ENCODE data around the gene ZBTB16. TPM values are rescaled to one million over a fixed set of nuclear protein-coding genes. Genes with fewer than 3 reads are reported as not detected.
A peak's percentile ranks its signal among the peaks of the same experiment; 100 is the strongest.

Gene ZBTB16
- total RNA-seq, 1 experiment from 2014 or later = 0.44 TPM

GRCh38 chr11:114036958-114037357, 22.6 kb upstream of the ZBTB16 start:
- intact Hi-C loops (cut with micrococcal nuclease; ENCODE audit: unreplicated experiment) = loop anchor here (1.0 kb wide), 1 partner anchor 224 kb away; no protein-coding TSS in a partner anchor
- Histone ChIP-seq H2AFZ (no peak overlapping the region), H3K9me3 (ENCODE audit: insufficient read depth, low read depth) (no peaks in the 10 kb centered on the region), H4K20me1 (ENCODE audit: insufficient read depth) (no peaks in the 10 kb centered on the region), H3K4me3 (no peak overlapping the region), H3F3A (ENCODE audit: insufficient read depth, low read depth) (no peaks in the 10 kb centered on the region), H3K4me2 (no peak overlapping the region), H3K36me3 (ENCODE audit: low read depth) (no peaks in the 10 kb centered on the region), H3K79me2 (ENCODE audit: low read depth) (no peaks in the 10 kb centered on the region), H3K4me1 (replicated peaks; ENCODE audit: insufficient read depth) (no peaks in the 10 kb centered on the region; the same call in 1 of the 2 replicates), H3K9me2 (ENCODE audit: insufficient read depth) (no peaks in the 10 kb centered on the region), H3K27me3 (ENCODE audit: insufficient read depth, low read depth) (peaks cover 62% of the 10 kb centered on the region), H3K27ac (no peak overlapping the region)
- no peak for DNase-seq
- BruUV-seq (replicated peaks) = no TSS peak
- POLR2A ChIA-PET (ENCODE audit: unreplicated experiment) = no interaction called here
- CTCF ChIA-PET = no interaction called here
- TF ChIP-seq EZH2 (IDR thresholded peaks at IDR 0.05; ENCODE audit: low read depth) = no peak

- Histone ChIP-seq H3K9me2 (ENCODE audit: insufficient read depth) (no peaks in the 10 kb centered on the region), H3K27ac (no peak overlapping the region), H3K4me2 (no peak overlapping the region), H3K27me3 (ENCODE audit: insufficient read depth, low read depth) (peaks cover 70% of the 10 kb centered on the region), H3K36me3 (ENCODE audit: low read depth) (no peaks in the 10 kb centered on the region), H3K4me3 (no peak overlapping the region), H4K20me1 (ENCODE audit: insufficient read depth) (no peaks in the 10 kb centered on the region), H3K9me3 (ENCODE audit: insufficient read depth, low read depth) (no peaks in the 10 kb centered on the region), H3K4me1 (replicated peaks; ENCODE audit: insufficient read depth) (no peaks in the 10 kb centered on the region; the same call in 1 of the 2 replicates), H2AFZ (no peak overlapping the region), H3F3A (ENCODE audit: insufficient read depth, low read depth) (no peaks in the 10 kb centered on the region), H3K79me2 (ENCODE audit: low read depth) (no peaks in the 10 kb centered on the region)
- intact Hi-C loops (cut with micrococcal nuclease; ENCODE audit: unreplicated experiment) = no loop called here
- CTCF ChIA-PET = no interaction called here
- no peak for DNase-seq
- no TSS peak for BruUV-seq (replicated peaks)
- POLR2A ChIA-PET (ENCODE audit: unreplicated experiment) = no interaction called here
- TF ChIP-seq CTCF (conservative IDR thresholded peaks at IDR 0.05) (no peak), EZH2 (IDR thresholded peaks at IDR 0.05; ENCODE audit: low read depth) (no peak)
Observed at GRCh38 chr11:114039551-114039950, 20.0 kb upstream of the ZBTB16 start.

GRCh38 chr11:114040706-114041211, 18.8 kb upstream of the ZBTB16 start:
- no peak overlapping the region for H3K4me3 ChIP-seq
- no peaks in the 10 kb centered on the region for H3K9me2 ChIP-seq (ENCODE audit: insufficient read depth)
- no peaks in the 10 kb centered on the region for H3F3A ChIP-seq (ENCODE audit: insufficient read depth, low read depth)
- ChIA-PET POLR2A (ENCODE audit: unreplicated experiment) (no interaction called here), CTCF (no interaction called here)
- H3K79me2 ChIP-seq (ENCODE audit: low read depth) = no peaks in the 10 kb centered on the region
- no peak overlapping the region for H2AFZ ChIP-seq
- TF ChIP-seq CTCF (conservative IDR thresholded peaks at IDR 0.05) (no peak), EZH2 (IDR thresholded peaks at IDR 0.05; ENCODE audit: low read depth) (no peak)
- BruUV-seq (replicated peaks) = no TSS peak
- H3K27me3 ChIP-seq (ENCODE audit: insufficient read depth, low read depth) = peaks cover 70% of the 10 kb centered on the region
- H3K4me2 ChIP-seq = no peak overlapping the region; the same call in 1 of the 2 replicates
- intact Hi-C loops (cut with micrococcal nuclease; ENCODE audit: unreplicated experiment) = no loop called here
- H3K4me1 ChIP-seq (replicated peaks; ENCODE audit: insufficient read depth) = no peaks in the 10 kb centered on the region; the same call in 1 of the 2 replicates
- peak in 1 of 2 experiments; percentile 47 for DNase-seq
- no peaks in the 10 kb centered on the region for H4K20me1 ChIP-seq (ENCODE audit: insufficient read depth)
- no peaks in the 10 kb centered on the region for H3K9me3 ChIP-seq (ENCODE audit: insufficient read depth, low read depth)
- no peak overlapping the region for H3K27ac ChIP-seq
- H3K36me3 ChIP-seq (ENCODE audit: low read depth) = no peaks in the 10 kb centered on the region

GRCh38 chr11:114042234-114042633, 17.3 kb upstream of the ZBTB16 start:
- Histone ChIP-seq H3K4me2 (no peak overlapping the region), H2AFZ (no peak overlapping the region), H3K9me3 (ENCODE audit: insufficient read depth, low read depth) (no peaks in the 10 kb centered on the region), H3K27me3 (ENCODE audit: insufficient read depth, low read depth) (peaks cover 73% of the 10 kb centered on the region), H3F3A (ENCODE audit: insufficient read depth, low read depth) (no peaks in the 10 kb centered on the region), H3K4me3 (no peak overlapping the region), H3K9me2 (ENCODE audit: insufficient read depth) (no peaks in the 10 kb centered on the region), H3K79me2 (ENCODE audit: low read depth) (no peaks in the 10 kb centered on the region), H3K36me3 (ENCODE audit: low read depth) (no peaks in the 10 kb centered on the region), H3K27ac (no peak overlapping the region), H3K4me1 (replicated peaks; ENCODE audit: insufficient read depth) (no peaks in the 10 kb centered on the region; the same call in 1 of the 2 replicates), H4K20me1 (ENCODE audit: insufficient read depth) (no peaks in the 10 kb centered on the region)
- POLR2A ChIA-PET (ENCODE audit: unreplicated experiment) = no interaction called here
- BruUV-seq (replicated peaks) = no TSS peak
- intact Hi-C loops (cut with micrococcal nuclease; ENCODE audit: unreplicated experiment) = no loop called here
- TF ChIP-seq CTCF (conservative IDR thresholded peaks at IDR 0.05) (no peak), EZH2 (IDR thresholded peaks at IDR 0.05; ENCODE audit: low read depth) (no peak)
- CTCF ChIA-PET = no interaction called here
- DNase-seq = no peak
